SK-N-SH treated with all-trans-retinoic acid at 6 μM for 48 hours (cell line): ENCODE results near the gene FILIP1.

ENCODE experiments used
- ARNTL ChIP-seq: fragments of 450-650 bp; formaldehyde crosslinking; IDR thresholded peaks from 2 replicates; pipeline ENCODE4 v1.5.0; 2020; ENCODE audit warnings: low read depth, mild to moderate bottlenecking, moderate library complexity, borderline replicate concordance
- GLIS3 ChIP-seq: fragments of 250-450 bp; sonication (Bioruptor Pico); IDR thresholded peaks from 2 replicates; pipeline ENCODE4 v1.5.0; 2020; ENCODE audit warnings: mild to moderate bottlenecking, moderate library complexity
- OSR1 ChIP-seq: fragments of 250-450 bp; sonication (Bioruptor Pico); IDR thresholded peaks from 2 replicates; pipeline ENCODE4 v1.8.0; 2022; ENCODE audit warnings: moderate library complexity, mild to moderate bottlenecking, inconsistent platforms
- TCF4 ChIP-seq: fragments of 250-450 bp; sonication (Bioruptor Pico); IDR thresholded peaks from 2 replicates; pipeline ENCODE4 v1.8.0; 2021; ENCODE audit warnings: mild to moderate bottlenecking, moderate library complexity, borderline replicate concordance
- ZC3H10 ChIP-seq: fragments of 250-450 bp; sonication (Bioruptor Pico); IDR thresholded peaks from 2 replicates; pipeline ENCODE4 v1.5.1; 2021; ENCODE audit warnings: mild to moderate bottlenecking, moderate library complexity
- ZFP3 ChIP-seq: fragments of 250-450 bp; sonication (Bioruptor Pico); IDR thresholded peaks from 2 replicates; pipeline ENCODE4 v1.5.0; 2020; ENCODE audit warnings: mild to moderate bottlenecking, moderate library complexity
- ZNF8 ChIP-seq: fragments of 450-650 bp; formaldehyde crosslinking; IDR thresholded peaks from 2 replicates; pipeline ENCODE4 v1.5.0; 2020; ENCODE audit warnings: mild to moderate bottlenecking, moderate library complexity
- TF ChIP-seq, protein P1 (sequence below): fragments of 250-450 bp; sonication (Bioruptor Pico); IDR thresholded peaks from 2 replicates; pipeline ENCODE4 v1.5.1; 2021; ENCODE audit warnings: mild to moderate bottlenecking, moderate library complexity
- TF ChIP-seq, protein P2 (sequence below): fragments of 250-450 bp; sonication (Bioruptor Pico); IDR thresholded peaks from 2 replicates; pipeline ENCODE4 v1.5.1; 2020; ENCODE audit warnings: low read depth, mild to moderate bottlenecking, moderate library complexity
- TF ChIP-seq, protein P3 (sequence below): fragments of 250-450 bp; sonication (Bioruptor Pico); IDR thresholded peaks from 2 replicates; pipeline ENCODE4 v1.5.0; 2020; ENCODE audit warnings: mild to moderate bottlenecking, moderate library complexity
- TF ChIP-seq, protein P4 (sequence below): fragments of 250-450 bp; sonication (Bioruptor Pico); IDR thresholded peaks from 2 replicates; pipeline ENCODE4 v1.8.0; 2020; ENCODE audit warnings: mild to moderate bottlenecking, moderate library complexity, borderline replicate concordance

DNA sequence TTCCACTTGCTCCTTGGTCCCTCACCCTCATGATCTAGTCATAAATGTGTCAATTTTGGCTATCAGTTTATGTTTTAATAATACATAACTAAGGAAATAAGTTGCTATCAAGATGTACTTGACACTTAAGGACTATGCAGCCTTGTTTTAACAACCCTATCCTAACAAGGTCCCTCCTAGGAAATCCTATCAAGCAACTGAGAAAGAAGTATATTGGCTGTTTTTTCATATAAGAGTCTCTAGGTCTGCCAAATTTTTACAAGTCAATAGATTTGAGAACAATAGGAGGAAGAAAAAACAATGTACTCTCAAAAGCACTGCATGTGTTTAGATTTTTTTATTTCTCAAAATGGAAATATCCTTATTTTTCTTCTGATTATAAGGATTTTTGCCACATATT is 14.7 kb downstream of the FILIP1 start:
- no peak for TF ChIP-seq ZFP3 (CRISPR knock-in tag)
- TF ChIP-seq, protein P1, sequence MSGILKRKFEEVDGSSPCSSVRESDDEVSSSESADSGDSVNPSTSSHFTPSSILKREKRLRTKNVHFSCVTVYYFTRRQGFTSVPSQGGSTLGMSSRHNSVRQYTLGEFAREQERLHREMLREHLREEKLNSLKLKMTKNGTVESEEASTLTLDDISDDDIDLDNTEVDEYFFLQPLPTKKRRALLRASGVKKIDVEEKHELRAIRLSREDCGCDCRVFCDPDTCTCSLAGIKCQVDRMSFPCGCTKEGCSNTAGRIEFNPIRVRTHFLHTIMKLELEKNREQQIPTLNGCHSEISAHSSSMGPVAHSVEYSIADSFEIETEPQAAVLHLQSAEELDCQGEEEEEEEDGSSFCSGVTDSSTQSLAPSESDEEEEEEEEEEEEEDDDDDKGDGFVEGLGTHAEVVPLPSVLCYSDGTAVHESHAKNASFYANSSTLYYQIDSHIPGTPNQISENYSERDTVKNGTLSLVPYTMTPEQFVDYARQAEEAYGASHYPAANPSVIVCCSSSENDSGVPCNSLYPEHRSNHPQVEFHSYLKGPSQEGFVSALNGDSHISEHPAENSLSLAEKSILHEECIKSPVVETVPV (CRISPR knock-in tag), result no peak
- TF ChIP-seq TCF4 (CRISPR knock-in tag), result no peak
- no peak for TF ChIP-seq ZNF8 (CRISPR knock-in tag)
- TF ChIP-seq, protein P2, sequence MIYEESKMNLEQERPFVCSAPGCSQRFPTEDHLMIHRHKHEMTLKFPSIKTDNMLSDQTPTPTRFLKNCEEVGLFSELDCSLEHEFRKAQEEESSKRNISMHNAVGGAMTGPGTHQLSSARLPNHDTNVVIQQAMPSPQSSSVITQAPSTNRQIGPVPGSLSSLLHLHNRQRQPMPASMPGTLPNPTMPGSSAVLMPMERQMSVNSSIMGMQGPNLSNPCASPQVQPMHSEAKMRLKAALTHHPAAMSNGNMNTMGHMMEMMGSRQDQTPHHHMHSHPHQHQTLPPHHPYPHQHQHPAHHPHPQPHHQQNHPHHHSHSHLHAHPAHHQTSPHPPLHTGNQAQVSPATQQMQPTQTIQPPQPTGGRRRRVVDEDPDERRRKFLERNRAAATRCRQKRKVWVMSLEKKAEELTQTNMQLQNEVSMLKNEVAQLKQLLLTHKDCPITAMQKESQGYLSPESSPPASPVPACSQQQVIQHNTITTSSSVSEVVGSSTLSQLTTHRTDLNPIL (CRISPR knock-in tag), result no peak
- TF ChIP-seq GLIS3 (CRISPR knock-in tag), result no peak
- TF ChIP-seq OSR1 (CRISPR knock-in tag), result no peak
- TF ChIP-seq, protein P3, sequence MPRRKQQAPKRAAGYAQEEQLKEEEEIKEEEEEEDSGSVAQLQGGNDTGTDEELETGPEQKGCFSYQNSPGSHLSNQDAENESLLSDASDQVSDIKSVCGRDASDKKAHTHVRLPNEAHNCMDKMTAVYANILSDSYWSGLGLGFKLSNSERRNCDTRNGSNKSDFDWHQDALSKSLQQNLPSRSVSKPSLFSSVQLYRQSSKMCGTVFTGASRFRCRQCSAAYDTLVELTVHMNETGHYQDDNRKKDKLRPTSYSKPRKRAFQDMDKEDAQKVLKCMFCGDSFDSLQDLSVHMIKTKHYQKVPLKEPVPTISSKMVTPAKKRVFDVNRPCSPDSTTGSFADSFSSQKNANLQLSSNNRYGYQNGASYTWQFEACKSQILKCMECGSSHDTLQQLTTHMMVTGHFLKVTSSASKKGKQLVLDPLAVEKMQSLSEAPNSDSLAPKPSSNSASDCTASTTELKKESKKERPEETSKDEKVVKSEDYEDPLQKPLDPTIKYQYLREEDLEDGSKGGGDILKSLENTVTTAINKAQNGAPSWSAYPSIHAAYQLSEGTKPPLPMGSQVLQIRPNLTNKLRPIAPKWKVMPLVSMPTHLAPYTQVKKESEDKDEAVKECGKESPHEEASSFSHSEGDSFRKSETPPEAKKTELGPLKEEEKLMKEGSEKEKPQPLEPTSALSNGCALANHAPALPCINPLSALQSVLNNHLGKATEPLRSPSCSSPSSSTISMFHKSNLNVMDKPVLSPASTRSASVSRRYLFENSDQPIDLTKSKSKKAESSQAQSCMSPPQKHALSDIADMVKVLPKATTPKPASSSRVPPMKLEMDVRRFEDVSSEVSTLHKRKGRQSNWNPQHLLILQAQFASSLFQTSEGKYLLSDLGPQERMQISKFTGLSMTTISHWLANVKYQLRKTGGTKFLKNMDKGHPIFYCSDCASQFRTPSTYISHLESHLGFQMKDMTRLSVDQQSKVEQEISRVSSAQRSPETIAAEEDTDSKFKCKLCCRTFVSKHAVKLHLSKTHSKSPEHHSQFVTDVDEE, result no peak
- no peak for TF ChIP-seq ZC3H10 (CRISPR knock-in tag)
- no peak for TF ChIP-seq ARNTL
- TF ChIP-seq, protein P4, sequence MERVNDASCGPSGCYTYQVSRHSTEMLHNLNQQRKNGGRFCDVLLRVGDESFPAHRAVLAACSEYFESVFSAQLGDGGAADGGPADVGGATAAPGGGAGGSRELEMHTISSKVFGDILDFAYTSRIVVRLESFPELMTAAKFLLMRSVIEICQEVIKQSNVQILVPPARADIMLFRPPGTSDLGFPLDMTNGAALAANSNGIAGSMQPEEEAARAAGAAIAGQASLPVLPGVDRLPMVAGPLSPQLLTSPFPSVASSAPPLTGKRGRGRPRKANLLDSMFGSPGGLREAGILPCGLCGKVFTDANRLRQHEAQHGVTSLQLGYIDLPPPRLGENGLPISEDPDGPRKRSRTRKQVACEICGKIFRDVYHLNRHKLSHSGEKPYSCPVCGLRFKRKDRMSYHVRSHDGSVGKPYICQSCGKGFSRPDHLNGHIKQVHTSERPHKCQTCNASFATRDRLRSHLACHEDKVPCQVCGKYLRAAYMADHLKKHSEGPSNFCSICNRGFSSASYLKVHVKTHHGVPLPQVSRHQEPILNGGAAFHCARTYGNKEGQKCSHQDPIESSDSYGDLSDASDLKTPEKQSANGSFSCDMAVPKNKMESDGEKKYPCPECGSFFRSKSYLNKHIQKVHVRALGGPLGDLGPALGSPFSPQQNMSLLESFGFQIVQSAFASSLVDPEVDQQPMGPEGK, result no peak
